GM12865 (cell line): ENCODE results near the gene EFNB2.

Experiments used
- DNase-seq: peaks from one replicate; pipeline ENCODE4 v3.0.0; 2010; ENCODE audit warnings: low read depth
- H3K4me3 ChIP-seq: 2 replicates; pipeline ENCODE4 v1.5.1; 2011; ENCODE audit warnings: mild to moderate bottlenecking, low read depth, low read length, control low read depth
- CTCF ChIP-seq: IDR thresholded peaks from 2 replicates; pipeline ENCODE4 v1.5.1; 2011; ENCODE audit warnings: low read length, control low read depth, low read depth, inconsistent platforms; ENCODE audit not compliant: insufficient read depth; ENCODE audit errors: missing control alignments

The EFNB2 gene

GRCh38 chr13:106529415-106530170, 5.9 kb downstream of the EFNB2 start:
- H3K4me3 ChIP-seq = no peak overlapping the region
- no peak for DNase-seq

GRCh38 chr13:106528718-106529414, 6.6 kb downstream of the EFNB2 start:
- TF ChIP-seq CTCF = no peak
- no peak overlapping the region for H3K4me3 ChIP-seq
- no peak for DNase-seq

More at GRCh38 chr13:106529415-106530170, 5.9 kb downstream of the EFNB2 start:
- no peak for TF ChIP-seq CTCF

- H3K4me3 ChIP-seq = no peak overlapping the region
- DNase-seq = no peak
- no peak for TF ChIP-seq CTCF
Measured at GRCh38 chr13:106527826-106528225, 7.6 kb downstream of the EFNB2 start.

GRCh38 chr13:106527445-106527801, 8.0 kb downstream of the EFNB2 start:
- DNase-seq = no peak
- no peak for TF ChIP-seq CTCF
- no peak overlapping the region for H3K4me3 ChIP-seq

GRCh38 chr13:106526738-106527444, 8.6 kb downstream of the EFNB2 start:
- H3K4me3 ChIP-seq = no peak overlapping the region
- no peak for TF ChIP-seq CTCF
- no peak for DNase-seq

GRCh38 chr13:106525865-106526264, 9.6 kb downstream of the EFNB2 start:
- H3K4me3 ChIP-seq = no peak overlapping the region
- TF ChIP-seq CTCF = no peak
- no peak for DNase-seq
